ENCODE measurements around the gene CLN6.
"Not testable (repeated sequence)": the region's sequence is repeated elsewhere in the genome, so short reads cannot be mapped to it uniquely, and the experiment has no call there.

The CLN6 gene

GRCh38 chr15:68186671-68187397 is 42.7 kb downstream of the CLN6 start:
- no peak for DNase-seq

GRCh38 chr15:68184616-68185480 is 44.7 kb downstream of the CLN6 start:
- DNase-seq = no peak

GRCh38 chr15:68183616-68184315 is 45.8 kb downstream of the CLN6 start:
- no peak for DNase-seq

- no peak for DNase-seq
Observed at GRCh38 chr15:68177742-68178141, 51.8 kb downstream of the CLN6 start.

DNA sequence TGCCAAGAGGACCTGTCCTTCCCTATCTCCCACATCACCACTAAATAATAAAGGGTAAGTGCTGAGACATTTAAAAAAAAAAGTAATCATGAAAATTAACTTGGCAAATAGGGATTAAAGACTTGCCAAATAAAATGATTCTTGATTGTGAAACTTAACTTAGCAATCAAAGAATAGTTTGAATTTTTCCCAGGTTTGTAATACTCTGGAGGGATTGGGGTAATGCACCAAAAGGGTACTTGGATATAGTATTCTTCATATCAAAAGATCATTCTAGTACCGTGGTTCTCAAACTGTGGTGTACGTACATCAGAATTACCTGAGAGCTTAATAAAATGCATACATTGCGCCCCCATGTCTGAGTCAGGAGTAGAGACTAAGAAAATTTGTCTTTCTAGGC is 52.9 kb downstream of the CLN6 start:
- no peak for DNase-seq

- DNase-seq = no peak
Observed at GRCh38 chr15:68175526-68175925, 54.0 kb downstream of the CLN6 start.

DNA sequence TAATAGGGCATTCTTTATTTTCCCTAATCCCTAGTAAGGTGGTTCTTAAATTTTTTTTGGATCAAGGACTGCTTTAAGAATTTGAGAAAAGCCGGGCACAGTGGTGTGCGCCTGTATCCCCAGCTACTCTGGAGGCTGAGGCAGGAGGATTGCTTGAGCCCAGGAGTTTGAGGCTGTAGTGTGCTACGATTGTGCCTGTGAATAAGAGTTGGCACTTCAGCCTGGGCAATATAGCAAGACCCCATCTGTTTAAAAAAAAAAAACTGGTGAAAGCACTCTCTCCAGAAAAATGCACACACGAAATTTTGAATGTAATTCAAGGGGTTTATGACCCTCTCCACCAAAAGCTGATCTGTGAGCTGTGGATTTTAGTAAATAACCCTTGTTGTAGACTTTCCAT is 56.4 kb downstream of the CLN6 start:
- no peak for DNase-seq

GRCh38 chr15:68172037-68172436 is 57.5 kb downstream of the CLN6 start:
- not testable (repeated sequence) for DNase-seq

DNA sequence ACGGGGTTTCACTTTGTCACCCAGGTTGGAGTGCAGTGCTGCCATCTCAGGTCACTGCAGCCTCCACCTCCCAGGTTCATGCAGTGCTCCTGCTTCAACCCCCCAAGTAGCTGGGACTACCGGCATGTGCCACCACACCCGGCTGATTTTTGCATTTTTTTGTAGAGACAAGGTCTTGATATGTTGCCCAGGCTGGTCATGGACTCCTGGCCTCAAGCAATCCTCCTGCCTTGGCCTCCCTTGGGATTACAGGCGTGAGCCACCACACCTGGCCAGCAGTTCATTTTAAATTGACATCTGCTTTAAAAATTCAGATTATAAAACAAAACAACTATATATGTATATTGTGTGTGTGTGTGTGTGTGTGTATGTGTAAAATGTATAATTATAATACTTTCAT is 62.7 kb downstream of the CLN6 start:
- DNase-seq = no peak

DNA sequence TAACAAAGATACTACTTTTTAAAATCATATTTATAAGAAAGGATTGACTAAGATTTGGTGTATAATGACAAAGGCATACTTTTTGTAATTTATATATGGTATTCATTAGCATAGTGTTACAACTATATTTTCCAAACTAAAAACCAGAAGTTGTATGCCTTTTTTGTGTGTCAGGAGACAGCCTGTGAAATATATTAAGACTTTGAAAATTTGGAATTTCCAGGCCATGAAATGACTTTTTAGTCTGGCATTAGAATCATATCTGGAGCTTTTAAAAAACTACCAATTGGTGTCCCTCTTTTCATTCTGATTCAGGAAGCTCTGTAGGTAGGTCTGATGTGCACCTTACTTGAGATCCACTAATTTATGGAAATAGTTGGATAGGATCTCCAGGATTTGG is 66.3 kb downstream of the CLN6 start:
- DNase-seq = no peak

DNA sequence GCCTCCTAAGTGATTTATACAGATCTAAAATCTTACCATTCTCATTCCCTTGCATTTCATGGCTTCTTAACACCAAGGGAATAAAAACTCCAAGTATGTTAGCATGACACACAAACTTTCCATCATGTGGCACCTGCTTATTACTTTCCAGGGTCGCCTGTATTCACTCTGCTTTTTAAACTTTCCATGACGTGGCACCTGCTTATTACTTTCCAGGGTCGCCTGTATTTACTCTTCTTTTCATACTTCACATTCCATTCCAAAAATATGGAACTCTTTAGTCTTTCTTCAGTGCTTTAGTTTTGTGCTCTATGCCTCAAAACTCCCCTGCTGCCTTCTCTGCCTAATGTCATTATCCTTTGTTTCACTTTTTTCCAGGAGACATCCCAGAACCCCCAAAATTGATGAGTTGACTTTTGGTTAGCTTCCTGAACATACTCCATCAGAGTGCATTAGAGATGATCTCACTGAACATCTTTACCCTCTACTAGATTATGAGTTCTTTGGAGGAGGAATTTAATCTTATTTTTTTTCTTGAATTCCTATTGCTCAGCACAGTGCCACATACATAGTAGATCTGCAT is 71.4 kb downstream of the CLN6 start:
- DNase-seq = no peak

DNA sequence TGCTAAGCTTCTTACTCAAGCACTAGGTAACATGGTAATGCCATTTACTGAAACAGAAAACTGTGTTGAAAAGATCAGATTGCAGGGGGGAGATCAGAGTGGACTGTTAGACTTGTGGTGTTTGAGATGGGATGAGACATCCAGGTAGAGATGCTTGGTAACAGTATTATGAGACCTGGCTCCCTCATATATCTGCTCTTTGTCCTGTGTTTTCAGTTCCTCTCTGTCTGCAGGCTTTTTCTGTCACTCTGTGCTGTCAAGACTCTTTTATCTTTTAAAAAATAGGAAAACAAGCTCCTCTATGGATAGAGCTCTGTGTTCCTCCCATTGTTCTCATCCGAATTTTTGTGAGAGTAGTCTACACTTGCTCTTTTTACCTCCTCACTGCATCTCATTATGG is 72.5 kb downstream of the CLN6 start:
- no peak for DNase-seq
